Upper lobe of left lung (tissue), 6 donors: ENCODE measurements around the gene BARX1. TPM values are rescaled to one million over a fixed set of nuclear protein-coding genes. Genes with fewer than 3 reads are reported as not detected.

Experiments
- ATAC-seq, 2 donors: fragments of 200-7000 bp; cut with Tn5 transposase; one replicate each; pipeline ENCODE4 v1.9.1; 2022; ENCODE audit warnings: mild to moderate bottlenecking in 2 of 2, moderate library complexity in 2 of 2; ENCODE audit not compliant: low FRiP score in 2 of 2
- DNase-seq, 2 donors: peaks; one replicate each; pipeline ENCODE4 v3.0.0-alpha.2; 2019 to 2020
- H3K27ac ChIP-seq, 4 donors: fragments of 200-600 bp; sonication (generic); one replicate each; pipeline ENCODE4 v1.5.1; 2016 to 2019
- H3K27me3 ChIP-seq, 4 donors: fragments of 200-600 bp; sonication (generic); one replicate each; pipeline ENCODE4 v1.5.1; 2017 to 2019
- H3K36me3 ChIP-seq, 4 donors: fragments of 200-600 bp; sonication (generic); one replicate each; pipeline ENCODE4 v1.5.1; 2016 to 2019
- H3K4me1 ChIP-seq, 4 donors: fragments of 200-600 bp; sonication (generic); one replicate each; pipeline ENCODE4 v1.5.1; 2018 to 2019
- H3K4me3 ChIP-seq, 4 donors: fragments of 200-600 bp; sonication (generic); one replicate each; pipeline ENCODE4 v1.5.1; 2017 to 2019; ENCODE audit warnings: mild to moderate bottlenecking in 2 of 4, moderate library complexity in 1 of 4
- H3K9me3 ChIP-seq, 4 donors: fragments of 200-600 bp; sonication (generic); one replicate each; pipeline ENCODE4 v1.5.1; 2018 to 2019
- EP300 ChIP-seq, 4 donors: sonication (generic); formaldehyde crosslinking; IDR thresholded peaks; one replicate each; pipeline ENCODE4 v1.5.1; 2017; ENCODE audit warnings: antibody characterized with exemption in 4 of 4, control low read depth in 2 of 4
- POLR2A ChIP-seq, 4 donors: fragments of 450-650 bp; IDR thresholded peaks; one replicate each; pipeline ENCODE4 v1.5.1; 2016 to 2017; ENCODE audit warnings: antibody characterized with exemption in 4 of 4, mild to moderate bottlenecking in 2 of 4
- POLR2AphosphoS5 ChIP-seq, 2 donors: sonication (generic); formaldehyde crosslinking; IDR thresholded peaks; one replicate each; pipeline ENCODE4 v1.5.1; 2017; ENCODE audit warnings: antibody characterized with exemption in 2 of 2
- WGBS, 2 donors: methylation state at CpG; one replicate each; pipeline ENCODE4 v1.1.5; 2017 to 2018; 5-methylcytosine and 5-hydroxymethylcytosine counted together
- total RNA-seq, 6 donors: library from RNA; depleted of rRNA in 4 of 6; stranded (reverse); fragments of >200 nt in 4 of 6; gene quantifications; one replicate each; pipeline versions ENCODE4 v1.1.0 to v1.2.1, GENCODE V29; 2016 to 2021
- TF ChIP-seq, protein P1 (sequence below), 6 experiments: fragments of 450-650 bp in 4 of 6; fragments of 200-600 bp in 2 of 6; sonication (generic) in 2 of 6; IDR thresholded peaks; one replicate each; pipeline ENCODE4 v1.5.1; 2016 to 2019; ENCODE audit warnings: antibody characterized with exemption in 6 of 6
- donor health status: DM: no; HTN: no; CAD: no; lungs with moderate emphysema.
- donor health status: DM: no; HTN: yes; CAD: no; lungs with severe emphysema.

Gene BARX1
- total RNA-seq, 6 donors from 2014 or later = not detected

DNA sequence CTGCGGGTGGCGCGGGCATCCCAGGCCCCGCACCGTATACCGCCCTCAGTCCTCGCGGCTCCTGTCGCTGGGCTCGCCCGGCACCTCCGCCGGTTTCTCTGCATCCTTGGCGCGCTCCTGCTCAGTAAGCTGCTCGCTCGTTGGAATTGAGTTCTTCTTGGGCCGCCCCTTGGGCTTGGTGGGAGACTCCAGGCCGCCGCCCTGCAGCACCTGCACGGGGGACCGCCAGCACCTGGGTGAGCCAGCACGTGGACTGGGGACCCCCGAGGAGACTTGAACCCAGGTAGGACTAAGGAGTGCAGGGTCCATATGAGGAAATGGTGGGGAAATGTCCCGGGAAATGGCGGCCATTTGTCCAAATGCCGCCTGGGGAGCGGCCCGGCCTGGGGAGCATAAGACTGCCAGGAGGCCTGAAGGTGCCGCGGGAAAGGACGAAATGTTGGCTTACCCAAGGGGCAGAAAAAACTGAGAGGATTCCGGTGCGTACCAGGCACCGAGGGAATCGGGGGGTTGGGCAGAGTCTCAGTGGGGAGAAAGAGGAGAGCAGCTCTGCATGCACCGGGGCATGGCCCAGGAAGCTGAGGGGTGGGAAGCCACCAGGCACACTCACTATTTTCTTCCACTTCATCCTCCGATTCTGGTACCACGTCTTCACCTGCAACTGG is 2.9 kb downstream of the BARX1 start:
- H3K9me3 ChIP-seq = no peaks in the 10 kb centered on the region
- peak overlapping the region in 1 of 4 donors; percentile 58 for H3K4me3 ChIP-seq
- ATAC-seq = no peak
- 3 to 11% methylated on average over 19 to 38 of the region's 39 CpGs for WGBS, 2 donors
- no peak for TF ChIP-seq POLR2A (IDR thresholded peaks at IDR 0.05)
- no peak for TF ChIP-seq EP300 (IDR thresholded peaks at IDR 0.05)
- TF ChIP-seq, protein P1, sequence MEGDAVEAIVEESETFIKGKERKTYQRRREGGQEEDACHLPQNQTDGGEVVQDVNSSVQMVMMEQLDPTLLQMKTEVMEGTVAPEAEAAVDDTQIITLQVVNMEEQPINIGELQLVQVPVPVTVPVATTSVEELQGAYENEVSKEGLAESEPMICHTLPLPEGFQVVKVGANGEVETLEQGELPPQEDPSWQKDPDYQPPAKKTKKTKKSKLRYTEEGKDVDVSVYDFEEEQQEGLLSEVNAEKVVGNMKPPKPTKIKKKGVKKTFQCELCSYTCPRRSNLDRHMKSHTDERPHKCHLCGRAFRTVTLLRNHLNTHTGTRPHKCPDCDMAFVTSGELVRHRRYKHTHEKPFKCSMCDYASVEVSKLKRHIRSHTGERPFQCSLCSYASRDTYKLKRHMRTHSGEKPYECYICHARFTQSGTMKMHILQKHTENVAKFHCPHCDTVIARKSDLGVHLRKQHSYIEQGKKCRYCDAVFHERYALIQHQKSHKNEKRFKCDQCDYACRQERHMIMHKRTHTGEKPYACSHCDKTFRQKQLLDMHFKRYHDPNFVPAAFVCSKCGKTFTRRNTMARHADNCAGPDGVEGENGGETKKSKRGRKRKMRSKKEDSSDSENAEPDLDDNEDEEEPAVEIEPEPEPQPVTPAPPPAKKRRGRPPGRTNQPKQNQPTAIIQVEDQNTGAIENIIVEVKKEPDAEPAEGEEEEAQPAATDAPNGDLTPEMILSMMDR (IDR thresholded peaks at IDR 0.05) = no peak
- no peak for TF ChIP-seq POLR2AphosphoS5 (IDR thresholded peaks at IDR 0.05)
- H3K4me1 ChIP-seq = peaks cover 42 to 62% (median 46%) of the 10 kb centered on the region in 4 donors
- no peak for DNase-seq
- H3K27ac ChIP-seq = no peak overlapping the region
- no peaks in the 10 kb centered on the region for H3K36me3 ChIP-seq
- H3K27me3 ChIP-seq = peaks cover 2 to 87% (median 61%) of the 10 kb centered on the region in 4 donors

DNA sequence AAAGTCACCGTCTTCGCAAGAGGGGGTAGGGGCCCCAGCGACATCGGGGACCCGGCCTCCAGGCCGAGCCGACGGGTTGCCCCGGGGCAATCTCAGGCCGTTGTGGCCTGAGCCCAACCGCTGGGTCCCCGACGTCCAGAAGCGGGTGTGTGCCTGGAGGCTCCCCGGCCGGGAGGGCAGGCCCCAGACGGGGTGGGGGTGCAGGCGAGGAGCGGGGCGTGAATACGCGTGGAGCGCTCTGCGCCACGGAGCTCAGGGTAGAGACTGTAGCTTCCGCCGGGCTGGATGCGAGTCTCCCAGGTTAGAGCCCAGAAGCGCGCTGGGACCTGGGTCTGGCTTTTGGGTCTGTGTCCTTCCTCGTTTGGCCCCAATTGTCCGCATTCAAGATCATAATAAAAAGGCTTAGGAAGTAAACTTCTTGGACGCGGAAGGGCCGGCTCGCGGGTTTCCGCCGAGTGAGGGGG is 3.5 kb downstream of the BARX1 start:
- H3K9me3 ChIP-seq = no peaks in the 10 kb centered on the region
- TF ChIP-seq POLR2AphosphoS5 (IDR thresholded peaks at IDR 0.05) = no peak
- no peak for TF ChIP-seq EP300 (IDR thresholded peaks at IDR 0.05)
- no peak for TF ChIP-seq POLR2A (IDR thresholded peaks at IDR 0.05)
- TF ChIP-seq, protein P1 (IDR thresholded peaks at IDR 0.05) = no peak
- peaks cover 2 to 89% (median 57%) of the 10 kb centered on the region in 4 donors for H3K27me3 ChIP-seq
- H3K27ac ChIP-seq = no peak overlapping the region
- no peaks in the 10 kb centered on the region for H3K36me3 ChIP-seq
- ATAC-seq = peak in 1 of 2 donors; percentile 46
- DNase-seq = peak in 1 of 2 donors; percentile 82
- peaks cover 42 to 62% (median 46%) of the 10 kb centered on the region in 4 donors for H3K4me1 ChIP-seq
- peak overlapping the region in 3 of 4 donors; percentile 42 to 58 (median 55) for H3K4me3 ChIP-seq
- WGBS, 2 donors = 1 to 4% methylated on average over 15 to 35 of the region's 39 CpGs

DNA sequence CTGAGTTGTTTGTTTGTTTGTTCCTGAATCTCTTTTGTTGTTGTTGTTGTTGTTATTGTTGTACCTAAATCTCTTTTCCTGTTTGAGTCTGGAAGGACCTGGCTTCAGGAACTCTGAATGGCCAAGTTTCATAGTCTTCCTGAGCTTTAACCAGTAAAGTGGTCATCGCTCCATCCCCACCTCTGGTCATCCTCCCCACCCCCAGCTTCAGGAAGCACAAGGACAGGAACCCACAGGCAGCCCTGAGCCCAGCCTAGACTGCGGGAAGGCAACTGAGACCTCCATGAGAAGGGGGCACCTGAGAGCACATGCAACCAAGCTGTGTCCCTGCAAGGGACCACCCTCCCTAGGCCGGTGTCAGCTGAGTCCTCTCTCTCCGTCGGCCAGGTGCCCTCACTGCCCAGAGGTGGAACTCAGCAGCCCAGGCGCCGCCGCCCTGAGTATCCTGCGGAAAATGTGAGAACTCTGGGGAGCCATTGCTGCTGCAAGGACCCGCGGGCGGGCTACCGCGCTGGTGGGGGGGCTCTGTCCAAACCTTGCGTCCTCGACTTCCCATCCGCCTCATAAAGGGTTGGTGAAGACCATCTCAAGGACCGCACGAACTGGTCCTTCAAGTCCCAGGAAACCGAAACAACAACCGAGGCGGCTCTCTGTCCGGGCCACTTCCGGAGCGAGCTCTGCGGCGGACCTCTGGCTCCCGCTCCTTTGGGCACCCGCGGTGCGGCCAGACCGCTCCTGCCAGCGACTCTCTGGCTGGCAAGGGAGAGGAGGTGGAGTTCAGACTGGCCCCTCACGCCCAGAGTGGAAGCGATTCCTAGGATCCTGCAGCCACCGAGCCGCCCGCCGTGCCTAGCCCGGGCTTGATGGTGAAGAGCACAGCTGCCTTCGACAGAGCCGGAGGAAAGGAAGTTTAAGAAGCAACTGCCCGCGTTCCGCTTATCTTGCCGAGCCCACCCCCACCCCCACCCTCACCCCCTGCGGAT is 4.2 kb downstream of the BARX1 start:
- DNase-seq (peak; percentile 50 to 88), ATAC-seq (peak; percentile 36 to 50)
- WGBS, 2 donors = 0 to 3% methylated on average over 18 to 46 of the region's 47 CpGs
- no peaks in the 10 kb centered on the region for H3K36me3 ChIP-seq
- peaks cover 2 to 90% (median 57%) of the 10 kb centered on the region in 4 donors for H3K27me3 ChIP-seq
- no peak overlapping the region for H3K27ac ChIP-seq
- no peaks in the 10 kb centered on the region for H3K9me3 ChIP-seq
- TF ChIP-seq, protein P1 (IDR thresholded peaks at IDR 0.05) = no peak
- TF ChIP-seq POLR2AphosphoS5 (IDR thresholded peaks at IDR 0.05) = no peak
- TF ChIP-seq POLR2A (IDR thresholded peaks at IDR 0.05) = no peak
- no peak for TF ChIP-seq EP300 (IDR thresholded peaks at IDR 0.05)
- peak overlapping the region; percentile 4 to 58 (median 48) for H3K4me3 ChIP-seq
- H3K4me1 ChIP-seq = peaks cover 43 to 65% (median 49%) of the 10 kb centered on the region in 4 donors

DNA sequence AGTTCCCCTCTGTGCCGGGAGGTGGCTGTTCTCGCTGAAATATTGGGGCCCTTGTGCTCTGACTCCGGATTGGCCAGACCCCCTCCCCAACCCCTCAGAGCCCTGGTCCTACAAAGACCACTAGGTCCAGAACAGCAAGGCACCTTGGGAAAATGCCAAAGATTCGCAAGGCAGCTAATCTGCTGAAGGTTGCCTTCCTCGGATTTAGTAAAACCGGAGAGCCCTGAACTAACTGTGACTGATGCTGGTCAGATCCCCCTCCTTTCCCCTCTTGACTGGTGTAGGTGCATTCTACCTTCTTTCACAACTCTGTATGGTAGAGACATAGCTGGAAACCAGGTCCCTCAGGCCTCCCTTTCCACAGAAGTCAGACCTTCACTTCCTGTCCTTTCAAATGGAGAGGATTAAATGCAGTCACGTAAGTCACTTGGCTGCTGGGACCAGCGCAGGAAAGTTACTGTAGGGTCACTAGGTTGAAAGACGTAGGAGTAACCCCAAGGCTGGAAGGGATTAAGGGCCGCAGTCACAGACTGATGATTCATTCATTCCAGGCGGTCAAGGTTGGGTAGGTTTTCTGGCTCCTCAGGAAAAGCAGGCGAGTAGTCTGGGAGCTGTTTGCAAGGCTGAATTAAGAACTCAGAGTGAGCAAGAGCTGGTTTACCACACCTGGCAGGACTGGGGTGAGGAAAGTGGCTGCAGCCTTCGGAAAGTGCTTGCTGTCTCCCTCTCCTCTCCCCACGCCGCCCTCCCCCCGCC is 5.3 kb downstream of the BARX1 start:
- DNase-seq (no peak), ATAC-seq (no peak)
- no peaks in the 10 kb centered on the region for H3K36me3 ChIP-seq
- no peak overlapping the region for H3K4me3 ChIP-seq
- peaks cover 38 to 64% (median 48%) of the 10 kb centered on the region in 4 donors for H3K4me1 ChIP-seq
- no peak for TF ChIP-seq POLR2AphosphoS5 (IDR thresholded peaks at IDR 0.05)
- WGBS, 2 donors = 9 to 28% methylated on average over 11 to 15 of the region's 16 CpGs
- peaks cover 2 to 89% (median 61%) of the 10 kb centered on the region in 4 donors for H3K27me3 ChIP-seq
- no peaks in the 10 kb centered on the region for H3K9me3 ChIP-seq
- no peak overlapping the region for H3K27ac ChIP-seq
